ENCODE results near the gene PPFIA4.

The PPFIA4 gene

DNA sequence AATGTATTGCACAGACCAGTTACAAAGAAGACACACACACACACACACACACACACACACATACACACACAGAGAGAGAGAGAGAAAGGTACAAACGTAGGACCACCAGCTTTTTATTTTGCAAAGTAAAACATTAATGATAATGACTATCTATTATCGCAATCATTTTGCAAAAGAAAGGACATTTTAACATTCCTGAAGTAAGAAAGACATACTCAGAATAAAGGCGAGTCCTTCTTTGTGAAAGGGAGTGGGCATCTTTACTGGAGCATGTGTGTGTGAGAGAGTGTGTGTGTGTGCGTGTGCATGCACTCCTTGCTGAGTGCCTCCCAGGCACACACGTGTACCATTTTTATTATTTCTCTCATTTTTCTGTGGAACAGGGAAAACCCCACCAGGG is 28.4 kb downstream of the PPFIA4 start:
- in situ Hi-C loops (cut with HindIII; ENCODE audit: low sequenced_read_pairs), result loop anchor here (10.0 to 25.0 kb wide), 2 partner anchors 70 to 208 kb away; partner anchors contain the start of gene ADORA1

DNA sequence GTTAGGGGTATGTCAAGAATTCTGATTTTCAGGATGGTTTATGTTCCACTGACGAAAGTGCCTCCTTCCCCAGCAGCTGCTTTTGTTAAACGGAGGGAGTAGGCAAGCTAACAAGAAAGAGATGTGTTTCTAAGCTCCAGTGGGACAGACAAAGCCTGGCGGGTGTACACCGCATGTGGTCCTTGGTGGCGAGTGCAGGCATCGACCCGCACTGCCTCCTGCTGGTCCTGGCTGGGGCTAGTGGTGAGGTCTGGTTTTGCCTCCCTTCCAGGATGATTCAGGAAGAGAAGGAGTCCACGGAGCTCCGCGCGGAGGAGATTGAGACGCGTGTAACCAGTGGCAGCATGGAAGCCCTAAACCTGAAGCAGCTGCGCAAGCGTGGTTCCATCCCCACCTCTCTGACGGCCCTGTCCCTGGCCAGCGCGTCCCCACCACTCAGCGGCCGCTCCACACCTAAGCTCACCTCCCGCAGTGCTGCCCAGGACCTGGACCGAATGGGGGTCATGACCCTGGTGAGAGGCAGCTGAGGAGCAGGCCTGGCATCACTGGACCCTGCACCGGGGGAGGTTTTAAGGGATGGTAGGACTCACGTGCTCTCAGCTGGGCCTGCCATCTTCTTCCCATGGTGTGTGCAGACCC is 29.0 kb downstream of the PPFIA4 start:
- in situ Hi-C loops (cut with HindIII; ENCODE audit: low sequenced_read_pairs), result loop anchor here (10.0 to 25.0 kb wide), 2 partner anchors 70 to 207 kb away; partner anchors contain the start of gene ADORA1

GRCh38 chr1:203056012-203056411 is 29.7 kb downstream of the PPFIA4 start:
- in situ Hi-C loops (cut with HindIII; ENCODE audit: low sequenced_read_pairs), result loop anchor here (10.0 to 25.0 kb wide), 2 partner anchors 69 to 206 kb away; partner anchors contain the start of gene ADORA1

DNA sequence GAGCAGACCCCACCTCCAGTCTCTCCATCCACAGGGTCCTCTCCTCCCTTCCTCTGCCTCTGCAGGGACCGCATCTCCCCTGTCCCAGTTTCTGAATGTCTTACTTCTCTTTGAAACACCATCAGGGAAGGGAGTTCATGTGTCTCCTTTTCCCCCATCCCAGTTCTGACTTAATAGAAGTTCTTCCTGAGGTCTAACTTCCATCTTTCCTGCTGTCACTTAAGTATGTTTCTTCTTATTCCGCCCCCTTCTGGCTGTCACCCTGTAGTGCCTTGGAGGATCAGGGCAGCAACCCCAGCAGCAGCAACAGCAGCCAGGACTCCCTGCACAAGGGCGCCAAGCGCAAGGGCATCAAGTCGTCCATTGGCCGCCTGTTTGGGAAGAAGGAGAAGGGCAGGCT is 30.2 kb downstream of the PPFIA4 start:
- in situ Hi-C loops (cut with HindIII; ENCODE audit: low sequenced_read_pairs), result loop anchor here (10.0 to 25.0 kb wide), 2 partner anchors 68 to 206 kb away; partner anchors contain the start of gene ADORA1

DNA sequence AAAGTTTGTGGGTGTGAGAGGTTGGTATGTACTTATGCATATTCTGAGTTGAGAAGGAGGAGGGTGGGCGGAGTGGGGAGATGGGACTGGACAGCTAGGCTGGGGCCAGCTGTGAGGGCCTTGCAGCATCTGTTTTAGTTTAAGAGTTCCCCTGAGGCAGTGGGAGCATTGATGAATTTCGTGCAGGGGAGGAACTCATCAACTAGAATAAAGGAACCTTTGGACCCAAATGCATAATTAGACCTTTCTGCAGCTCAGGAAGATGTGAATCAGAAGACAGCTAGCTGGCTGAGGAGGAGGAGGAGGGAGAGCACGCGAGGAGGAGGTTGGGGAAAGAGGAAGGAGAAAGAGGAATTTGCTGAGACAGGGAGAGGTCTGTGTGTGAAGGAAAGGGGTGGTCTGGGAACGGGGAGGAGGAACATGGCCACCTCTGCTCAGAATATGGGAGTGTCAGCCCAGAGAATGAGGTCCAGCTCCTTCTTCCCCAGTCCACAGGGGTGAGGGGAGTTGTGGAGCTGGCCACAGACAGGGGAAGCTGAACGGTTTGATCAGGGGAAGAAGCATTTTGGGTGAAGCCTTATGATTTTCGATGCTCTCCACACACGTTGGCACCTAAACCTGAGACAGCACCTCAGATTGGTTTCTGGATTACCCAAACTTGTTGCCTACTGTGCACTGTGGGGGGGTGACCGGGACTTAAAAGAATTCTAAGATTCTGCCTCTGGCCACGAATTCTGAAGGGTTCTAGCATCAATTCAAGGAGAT is 31.8 kb downstream of the PPFIA4 start:
- in situ Hi-C loops (cut with HindIII; ENCODE audit: low sequenced_read_pairs), result loop anchor here (10.0 to 25.0 kb wide), 2 partner anchors 67 to 204 kb away; partner anchors contain the start of gene ADORA1

DNA sequence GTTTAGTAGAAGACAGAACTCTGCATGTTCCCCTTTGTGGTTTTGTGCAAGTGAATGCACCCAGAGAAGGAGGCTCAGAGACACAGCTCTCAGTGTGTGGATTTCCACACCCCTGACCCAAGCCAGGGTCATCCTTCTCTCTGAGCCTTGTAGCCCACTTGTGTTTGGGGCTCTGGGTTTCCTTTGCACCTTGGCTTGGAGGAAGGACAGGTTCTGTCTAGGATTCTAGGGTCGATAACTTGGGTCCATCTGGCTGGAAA is 32.3 kb downstream of the PPFIA4 start:
- in situ Hi-C loops (cut with HindIII; ENCODE audit: low sequenced_read_pairs), result loop anchor here (10.0 to 25.0 kb wide), 2 partner anchors 66 to 204 kb away; partner anchors contain the start of gene ADORA1

GRCh38 chr1:203059485-203059884 is 33.2 kb downstream of the PPFIA4 start:
- in situ Hi-C loops (cut with HindIII; ENCODE audit: low sequenced_read_pairs), result loop anchor here (10.0 to 25.0 kb wide), 2 partner anchors 65 to 203 kb away; partner anchors contain the start of gene ADORA1

GRCh38 chr1:203060115-203060514 is 33.8 kb downstream of the PPFIA4 start:
- in situ Hi-C loops (cut with HindIII; ENCODE audit: low sequenced_read_pairs), result loop anchor here (25.0 kb wide), 1 partner anchor 202 kb away; no protein-coding TSS in a partner anchor

- in situ Hi-C loops (cut with HindIII; ENCODE audit: low sequenced_read_pairs), result loop anchor here (25.0 kb wide), 1 partner anchor 199 kb away; no protein-coding TSS in a partner anchor
Observed at GRCh38 chr1:203063287-203063686, 37.0 kb downstream of the PPFIA4 start.

- in situ Hi-C loops (cut with HindIII; ENCODE audit: low sequenced_read_pairs), result loop anchor here (25.0 kb wide), 1 partner anchor 197 kb away; no protein-coding TSS in a partner anchor
Observed at GRCh38 chr1:203065191-203065590, 38.9 kb downstream of the PPFIA4 start.

DNA sequence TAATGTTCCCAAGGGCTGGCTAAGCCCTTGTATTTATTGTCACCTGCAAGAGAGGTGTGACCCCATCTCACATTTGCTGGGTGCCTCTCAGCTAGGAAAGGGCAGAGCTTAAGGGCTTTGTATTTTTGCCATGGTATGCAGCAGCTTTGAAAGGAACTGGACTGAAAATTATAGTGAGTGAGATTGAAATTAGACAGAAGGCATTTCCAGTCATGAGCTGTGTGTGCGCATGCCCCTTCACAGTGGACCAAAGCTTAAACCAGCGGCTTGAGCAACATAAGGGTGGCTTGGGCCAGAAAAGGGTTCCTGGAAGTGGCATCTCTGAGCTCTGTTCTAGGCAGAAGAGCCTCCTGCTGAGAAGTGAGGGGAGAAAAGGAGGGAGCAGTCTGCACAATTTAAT is 39.7 kb downstream of the PPFIA4 start:
- in situ Hi-C loops (cut with HindIII; ENCODE audit: low sequenced_read_pairs), result loop anchor here (25.0 kb wide), 1 partner anchor 196 kb away; no protein-coding TSS in a partner anchor

DNA sequence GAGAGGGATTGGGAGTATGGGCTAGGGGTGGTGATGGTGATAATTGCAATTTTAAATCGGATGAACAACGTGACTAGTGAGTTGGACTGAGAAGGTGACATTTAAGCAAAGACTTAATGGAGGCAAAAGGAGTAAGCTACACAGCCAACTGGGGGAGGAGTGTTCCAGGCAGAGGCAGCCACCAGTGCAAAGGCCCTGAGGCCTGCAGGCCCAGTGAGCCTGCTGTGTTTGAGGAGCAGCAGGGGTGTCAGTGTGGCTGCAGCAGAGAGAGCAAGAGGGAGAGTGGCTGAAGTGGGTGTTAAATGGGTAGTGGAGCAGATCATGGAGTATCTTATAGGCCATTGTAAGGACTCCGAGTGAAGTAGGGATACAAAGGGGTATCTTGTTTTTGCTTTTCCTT is 40.7 kb downstream of the PPFIA4 start:
- in situ Hi-C loops (cut with HindIII; ENCODE audit: low sequenced_read_pairs), result loop anchor here (25.0 kb wide), 1 partner anchor 195 kb away; no protein-coding TSS in a partner anchor

DNA sequence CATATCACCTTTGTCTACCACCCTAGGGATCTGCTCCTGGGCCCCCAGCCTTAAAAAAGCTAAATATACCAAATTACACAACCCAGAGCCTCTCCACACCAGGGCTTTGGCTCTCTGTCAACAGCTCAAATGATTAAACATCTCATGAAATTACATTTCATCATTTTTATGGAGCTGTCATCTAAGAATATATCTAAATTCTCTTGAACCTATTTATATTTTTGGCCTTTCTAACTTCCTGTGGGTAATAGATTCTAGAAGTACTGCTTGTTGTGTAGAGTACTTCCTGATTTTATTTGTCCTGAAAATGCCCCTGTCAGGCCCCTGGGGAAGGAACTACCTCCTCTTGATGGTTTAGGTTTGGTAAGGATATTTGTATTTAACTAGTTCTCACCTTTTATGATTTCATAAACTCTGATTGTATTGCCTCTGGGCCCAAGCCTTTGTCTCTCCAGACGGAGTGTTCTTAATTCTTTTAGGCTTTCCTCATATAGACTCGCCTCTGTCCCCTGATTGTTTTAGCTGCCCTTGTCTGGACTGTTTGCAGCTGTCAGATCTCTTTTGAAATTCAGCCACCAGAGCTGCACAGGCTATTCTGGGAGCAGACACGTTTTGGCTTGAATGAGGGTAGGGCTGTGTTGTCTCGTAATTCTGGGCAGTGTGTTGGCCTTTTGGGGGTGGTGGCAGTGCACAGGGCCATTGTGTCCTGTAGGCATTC is 42.9 kb downstream of the PPFIA4 start:
- in situ Hi-C loops (cut with HindIII; ENCODE audit: low sequenced_read_pairs), result loop anchor here (25.0 kb wide), 1 partner anchor 193 kb away; no protein-coding TSS in a partner anchor

- in situ Hi-C loops (cut with HindIII; ENCODE audit: low sequenced_read_pairs), result loop anchor here (25.0 kb wide), 1 partner anchor 190 kb away; no protein-coding TSS in a partner anchor
Observed at GRCh38 chr1:203072002-203072602, 45.8 kb downstream of the PPFIA4 start.

DNA sequence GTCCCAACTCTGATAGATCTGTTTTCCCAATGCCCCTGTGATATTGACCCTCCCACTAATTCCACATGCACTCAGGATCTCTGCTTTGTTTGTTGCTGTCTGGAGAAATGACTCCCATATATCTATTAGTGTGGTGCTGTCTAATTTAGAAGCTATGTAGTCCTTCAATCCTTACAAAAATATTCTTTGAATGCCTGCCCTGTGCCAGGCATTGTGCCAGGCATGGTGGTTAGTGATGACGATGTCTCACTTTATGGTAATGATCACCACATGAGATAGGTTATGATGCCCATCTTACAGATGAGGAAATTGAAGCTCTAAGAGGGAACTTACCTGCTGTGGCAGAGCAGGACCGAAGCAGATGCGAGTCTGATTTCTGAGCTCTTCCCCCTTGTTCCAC is 46.6 kb downstream of the PPFIA4 start:
- in situ Hi-C loops (cut with HindIII; ENCODE audit: low sequenced_read_pairs), result loop anchor here (25.0 kb wide), 1 partner anchor 189 kb away; no protein-coding TSS in a partner anchor

DNA sequence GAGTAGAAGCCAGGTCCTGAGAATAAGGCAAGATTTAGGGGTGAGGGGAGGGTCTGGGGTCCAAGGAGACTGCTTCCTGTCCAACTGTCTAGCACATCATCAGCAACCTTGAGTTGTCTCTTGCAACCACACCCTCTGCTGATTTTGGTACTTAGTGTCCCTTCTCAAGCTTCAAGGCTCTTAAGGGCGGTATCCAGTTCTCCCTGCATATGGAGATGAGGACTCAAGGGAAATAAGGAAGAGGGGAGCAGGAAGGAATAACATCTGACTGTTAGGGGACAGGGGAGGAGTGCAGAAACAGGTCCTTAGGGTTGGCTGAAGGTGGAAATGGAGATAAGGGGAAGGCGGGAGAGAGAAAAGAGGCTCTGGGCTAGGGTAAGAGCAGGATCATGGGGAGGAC is 47.2 kb downstream of the PPFIA4 start:
- in situ Hi-C loops (cut with HindIII; ENCODE audit: low sequenced_read_pairs), result loop anchor here (25.0 kb wide), 1 partner anchor 189 kb away; no protein-coding TSS in a partner anchor

GRCh38 chr1:203074610-203075009 is 48.3 kb downstream of the PPFIA4 start:
- in situ Hi-C loops (cut with HindIII; ENCODE audit: low sequenced_read_pairs), result loop anchor here (25.0 kb wide), 1 partner anchor 188 kb away; no protein-coding TSS in a partner anchor

DNA sequence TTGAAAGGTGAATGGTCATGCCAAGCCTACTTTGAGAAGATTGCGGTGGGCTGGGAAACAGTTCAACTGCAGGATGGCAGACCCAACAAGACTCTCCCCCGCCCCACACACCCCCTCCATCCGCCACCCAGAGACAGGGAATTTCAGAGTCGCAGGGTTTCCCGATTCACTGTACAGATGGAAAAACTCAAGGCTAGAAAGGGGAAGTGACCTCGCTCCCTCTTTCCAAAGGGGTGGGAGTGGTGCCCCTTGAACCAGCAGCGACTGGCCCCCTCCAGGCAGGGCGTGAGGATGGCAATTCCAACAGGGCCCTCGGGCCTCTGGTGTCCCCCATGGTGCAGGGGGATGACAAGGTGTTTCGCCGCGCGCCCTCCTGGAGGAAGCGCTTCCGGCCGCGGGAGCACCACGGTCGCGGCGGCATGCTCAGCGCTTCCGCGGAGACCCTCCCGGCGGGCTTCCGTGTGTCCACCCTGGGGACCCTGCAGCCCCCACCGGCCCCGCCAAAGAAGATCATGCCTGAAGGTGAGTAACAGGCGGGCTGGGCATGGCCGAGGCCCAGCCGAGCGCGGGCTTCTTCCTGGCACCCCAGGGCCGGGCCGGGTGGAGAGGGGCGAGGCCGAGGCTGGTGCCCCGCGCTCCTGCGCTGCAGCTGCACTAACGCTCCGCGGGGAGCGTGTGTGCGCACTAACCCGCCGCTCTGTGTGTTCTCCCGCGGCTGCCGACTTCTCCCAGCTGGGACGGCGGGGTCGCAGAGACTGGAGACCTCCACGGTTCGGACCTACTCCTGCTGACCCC is 49.1 kb downstream of the PPFIA4 start:
- in situ Hi-C loops (cut with HindIII; ENCODE audit: low sequenced_read_pairs), result no loop called here

DNA sequence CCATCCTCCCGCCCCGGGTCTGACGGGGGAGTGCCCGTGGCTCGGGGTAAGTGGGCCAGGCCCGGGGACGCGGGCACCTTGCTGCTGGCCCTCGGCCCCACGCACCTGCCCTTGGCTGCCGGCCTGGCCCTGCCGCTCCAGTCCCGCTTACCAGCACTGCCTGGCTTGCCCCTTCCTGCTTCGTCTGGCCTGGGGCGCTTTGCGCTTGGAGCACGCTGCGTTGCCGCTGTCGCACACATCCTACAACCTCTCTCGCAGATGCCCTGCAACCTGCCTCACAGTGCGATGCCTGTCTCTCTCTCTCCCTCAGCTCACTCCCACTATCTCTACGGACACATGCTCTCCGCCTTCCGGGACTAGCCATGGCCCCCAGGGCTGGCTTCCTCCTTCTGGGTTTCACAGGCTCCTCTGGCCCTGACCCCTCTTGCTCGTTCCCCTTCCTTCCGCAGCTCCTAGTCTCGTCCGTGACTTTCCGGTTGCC is 49.8 kb downstream of the PPFIA4 start:
- in situ Hi-C loops (cut with HindIII; ENCODE audit: low sequenced_read_pairs), result no loop called here
